Hematopoietic multipotent progenitor cell treated with erythropoietin and hydrocortisone succinate and interleukin-3 and kit ligand, for 8 days (in vitro differentiated cells): ENCODE measurements around the gene RARS2.
"Not testable (repeated sequence)": the region's sequence is repeated elsewhere in the genome, so short reads cannot be mapped to it uniquely, and the experiment has no call there.

Experiments
- DNase-seq: peaks from one replicate; pipeline ENCODE4 v3.0.0-alpha.2; 2015

Gene RARS2

GRCh38 chr6:87494761-87495422 lies 94.9 kb downstream of the RARS2 start:
- no peak for DNase-seq

- not testable (repeated sequence) for DNase-seq
Measured at GRCh38 chr6:87489326-87489725, 100.5 kb downstream of the RARS2 start.

- DNase-seq = no peak
Measured at GRCh38 chr6:87487555-87487954, 102.2 kb downstream of the RARS2 start.

GRCh38 chr6:87484491-87484890 lies 105.3 kb downstream of the RARS2 start:
- no peak for DNase-seq

GRCh38 chr6:87483929-87484328 lies 105.9 kb downstream of the RARS2 start:
- peak; percentile 16 for DNase-seq

GRCh38 chr6:87482366-87482765 lies 107.4 kb downstream of the RARS2 start:
- no peak for DNase-seq

GRCh38 chr6:87481931-87482330 lies 107.9 kb downstream of the RARS2 start:
- no peak for DNase-seq

- DNase-seq = peak; percentile 63
Measured at GRCh38 chr6:87473419-87473903, 116.3 kb downstream of the RARS2 start.

GRCh38 chr6:87472525-87473418 lies 117.0 kb downstream of the RARS2 start, which contains the start of gene SLC35A1:
Gene SLC35A1, plus strand, starts transcription at chr6:87472974. Its CDS starts 30 bp downstream, at chr6:87473004.
- peak; percentile 89 for DNase-seq

GRCh38 chr6:87465051-87465450 lies 124.7 kb downstream of the RARS2 start:
- DNase-seq = no peak
